ENCODE results near the gene ANK2. TPM values are rescaled to one million over a fixed set of nuclear protein-coding genes. Genes with fewer than 3 reads are reported as not detected.
"Not testable (repeated sequence)": the region's sequence is repeated elsewhere in the genome, so short reads cannot be mapped to it uniquely, and the experiment has no call there.

ANK2 gene
- total RNA-seq, 1 donor: under 0.01 TPM

DNA sequence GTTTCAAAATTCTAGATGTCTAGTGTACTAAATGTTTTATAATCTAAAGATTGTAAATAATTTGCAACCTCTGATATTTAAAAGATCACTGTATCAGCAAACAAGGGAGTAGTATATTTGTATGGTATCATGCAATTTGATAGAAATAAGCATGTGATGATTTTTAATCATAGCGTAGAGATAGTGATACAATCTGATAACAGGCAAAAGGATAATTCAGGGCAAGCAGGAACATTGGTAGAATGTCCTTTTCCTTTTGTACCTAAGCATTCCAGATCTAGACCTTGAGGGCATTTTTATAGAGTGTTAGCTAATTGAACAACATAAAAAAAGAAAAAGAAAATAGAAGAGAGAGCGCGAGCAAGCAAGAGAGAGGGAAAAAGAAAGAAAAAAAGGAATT lies 1.4 kb downstream of the ANK2 start:
- no peak for DNase-seq (ENCODE audit: low read depth in 2 of 3, low spot score in 2 of 3)

DNA sequence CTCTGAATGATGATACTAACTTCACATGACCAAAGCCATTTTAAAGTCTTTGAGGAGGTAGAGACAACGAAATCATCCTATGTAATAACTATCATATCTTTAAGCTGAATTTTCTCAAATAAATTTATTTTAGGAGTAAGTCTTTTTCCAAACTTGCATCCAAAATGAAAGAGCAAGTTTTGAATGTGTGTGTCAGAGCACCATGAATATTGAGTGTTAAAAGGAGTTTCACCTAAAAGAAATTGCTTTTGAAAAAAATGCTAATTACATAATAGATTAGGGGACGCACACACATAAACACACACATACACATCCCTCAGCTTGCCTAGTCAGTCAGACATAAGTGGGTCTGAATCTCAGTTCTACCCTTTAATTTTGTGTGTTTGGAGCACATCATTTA lies 1.9 kb downstream of the ANK2 start:
- no peak for DNase-seq (ENCODE audit: low read depth in 2 of 3, low spot score in 2 of 3)

DNA sequence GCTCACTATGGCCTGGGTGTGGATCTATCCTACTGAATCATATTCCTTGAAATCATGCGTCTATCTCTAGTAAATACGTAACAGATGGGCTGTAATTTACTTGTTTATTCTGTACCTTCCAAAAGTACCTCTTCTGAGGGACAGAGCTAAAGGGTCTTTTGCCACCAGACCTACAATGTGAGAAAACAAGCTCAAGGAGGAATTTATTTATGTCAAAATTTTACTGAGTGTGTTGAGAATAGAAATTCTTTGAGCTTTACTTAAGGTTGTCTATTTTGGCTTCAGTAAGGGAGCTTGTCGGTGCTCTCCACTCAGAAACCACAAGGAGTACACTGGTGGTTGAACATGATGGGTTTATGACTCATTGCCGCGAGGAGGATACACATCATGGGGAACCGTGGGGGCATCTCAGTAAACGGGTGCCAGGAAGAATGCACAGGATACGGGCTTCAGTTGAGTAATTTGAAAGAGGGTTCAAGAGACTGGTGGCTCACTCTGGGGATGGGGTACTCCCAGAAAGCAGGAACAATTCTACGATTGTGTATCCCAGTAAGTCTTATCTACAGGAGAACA lies 3.0 kb downstream of the ANK2 start:
- DNase-seq (ENCODE audit: low read depth in 2 of 3, low spot score in 2 of 3): no peak

DNA sequence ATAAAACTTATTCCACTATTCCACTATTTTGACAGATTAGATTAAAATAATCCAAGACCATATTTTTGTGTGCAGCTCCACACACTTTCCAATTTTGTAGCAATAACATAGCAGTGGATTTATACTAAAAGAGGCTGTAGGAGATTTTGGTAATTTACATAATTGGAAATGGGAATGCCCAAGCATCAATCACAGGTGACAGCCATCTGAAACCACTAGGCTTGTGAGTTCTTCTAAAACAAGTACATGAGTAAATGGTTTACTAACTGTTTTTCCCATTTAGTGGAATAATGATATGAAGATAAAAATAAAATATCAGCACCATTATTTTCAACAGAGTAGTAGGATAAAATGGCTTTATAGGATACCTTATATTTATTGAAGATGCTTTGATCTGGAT lies 4.4 kb downstream of the ANK2 start:
- DNase-seq (ENCODE audit: low read depth in 2 of 3, low spot score in 2 of 3): no peak

DNA sequence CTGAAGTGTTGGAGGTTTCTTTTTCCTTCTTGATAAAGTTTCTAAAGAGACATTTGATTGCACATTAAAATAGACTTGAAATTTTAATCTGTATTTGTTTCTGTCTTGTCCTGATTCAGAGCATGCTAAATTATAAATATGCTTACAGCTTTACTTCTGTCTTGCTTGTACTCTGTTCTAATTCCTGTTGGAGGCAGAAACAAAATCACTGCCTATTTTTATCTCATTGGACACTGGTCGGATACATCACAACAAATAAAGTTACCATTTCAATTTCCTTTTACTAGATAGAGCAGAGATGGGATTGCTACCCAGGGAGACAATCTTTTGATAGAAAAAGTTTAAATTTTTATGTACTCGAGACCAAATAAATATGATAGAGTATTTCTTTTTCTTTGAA lies 6.9 kb downstream of the ANK2 start:
- DNase-seq (ENCODE audit: low read depth in 2 of 3, low spot score in 2 of 3): no peak

DNA sequence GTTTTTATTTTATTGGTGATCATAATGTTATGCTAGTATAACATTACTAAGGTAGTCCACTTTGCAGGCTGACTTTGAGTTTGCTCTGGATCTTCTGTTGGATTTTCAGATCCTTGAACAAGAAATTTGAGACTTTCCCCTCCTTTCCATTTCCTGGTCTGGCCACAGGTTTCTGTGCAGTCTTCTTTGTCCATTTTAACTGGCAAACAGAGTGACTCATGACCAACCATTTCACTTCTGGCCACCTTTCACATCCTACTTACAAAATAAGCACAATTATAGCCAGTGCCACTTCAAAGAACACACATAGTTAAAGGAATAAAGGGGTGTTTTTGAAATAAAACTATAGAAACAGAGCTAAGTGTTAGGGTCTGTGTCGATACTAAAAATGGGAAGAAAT lies 8.4 kb downstream of the ANK2 start:
- no peak for DNase-seq (ENCODE audit: low read depth in 2 of 3, low spot score in 2 of 3)

DNA sequence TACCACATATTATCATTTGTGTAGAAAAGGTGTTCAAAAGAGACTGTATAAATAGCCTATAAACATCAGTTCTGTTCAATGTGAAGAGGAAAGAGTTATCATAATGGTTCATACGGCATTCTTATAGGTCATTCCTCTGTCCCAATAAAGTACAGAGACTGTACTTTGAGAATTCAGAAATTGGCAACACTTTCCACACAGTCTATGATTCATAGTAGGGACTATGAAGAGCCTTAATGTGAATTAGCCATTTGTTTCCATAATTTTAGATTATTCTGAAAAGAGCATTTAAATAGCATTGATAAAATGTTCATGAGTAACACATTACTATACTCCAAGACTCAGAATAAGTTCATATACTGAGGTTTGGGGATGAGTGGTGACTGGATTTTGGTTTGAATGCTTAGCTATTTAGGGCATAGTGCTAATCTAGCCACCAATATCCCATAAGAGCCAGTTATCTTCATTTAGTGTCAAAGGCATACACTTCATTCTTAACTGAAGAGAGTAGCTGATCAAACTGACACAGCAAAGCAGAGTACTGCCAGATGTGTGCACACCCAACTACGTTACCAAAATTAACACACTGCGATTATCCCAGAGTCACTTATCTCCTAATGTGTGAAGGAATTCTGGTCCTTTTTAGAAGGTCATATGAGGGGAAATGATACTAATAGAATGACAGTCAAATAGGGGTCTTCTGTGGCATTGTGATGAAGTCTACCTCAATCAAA lies 10.2 kb downstream of the ANK2 start:
- DNase-seq (ENCODE audit: low read depth in 2 of 3, low spot score in 2 of 3): no peak

DNA sequence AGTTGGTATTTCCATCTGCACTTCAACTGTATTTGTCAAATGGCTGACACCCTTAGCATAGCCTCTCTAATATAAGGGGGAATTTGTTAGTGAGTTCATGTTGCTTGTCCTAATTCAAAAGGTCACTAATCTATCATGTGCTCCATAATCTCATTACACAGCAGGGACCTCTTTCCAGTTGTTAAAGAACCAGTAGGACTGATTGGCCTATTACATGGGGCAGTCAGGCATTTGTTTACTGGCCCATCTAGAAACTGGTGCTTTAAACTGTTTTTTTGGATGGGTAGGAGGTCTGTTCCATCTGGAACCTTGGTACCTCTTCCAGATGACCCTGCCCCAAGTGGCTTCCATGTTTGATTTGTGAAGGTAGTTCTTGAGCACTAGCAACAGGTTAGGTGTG lies 11.4 kb downstream of the ANK2 start:
- DNase-seq (ENCODE audit: low read depth in 2 of 3, low spot score in 2 of 3): no peak

DNA sequence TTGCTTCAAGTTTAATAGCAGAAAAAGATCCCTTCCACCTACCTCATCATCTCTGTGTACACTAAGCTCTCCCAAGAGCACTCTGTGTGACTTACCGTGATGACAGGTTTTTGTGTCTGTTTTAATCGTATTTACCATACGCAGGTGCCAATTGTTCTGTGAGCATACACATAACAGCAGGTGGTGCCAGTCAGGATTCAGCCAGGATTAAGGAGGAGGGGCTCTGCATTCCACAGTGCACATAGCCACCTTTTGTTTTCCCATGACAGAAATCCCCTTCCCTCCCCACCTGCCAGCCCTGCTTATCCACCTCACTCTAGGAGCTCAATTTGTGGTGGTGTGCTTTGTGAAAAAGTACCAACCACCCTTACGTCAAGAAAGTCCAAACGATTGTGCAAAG lies 14.8 kb downstream of the ANK2 start:
- no peak for DNase-seq (ENCODE audit: low read depth in 2 of 3, low spot score in 2 of 3)

DNA sequence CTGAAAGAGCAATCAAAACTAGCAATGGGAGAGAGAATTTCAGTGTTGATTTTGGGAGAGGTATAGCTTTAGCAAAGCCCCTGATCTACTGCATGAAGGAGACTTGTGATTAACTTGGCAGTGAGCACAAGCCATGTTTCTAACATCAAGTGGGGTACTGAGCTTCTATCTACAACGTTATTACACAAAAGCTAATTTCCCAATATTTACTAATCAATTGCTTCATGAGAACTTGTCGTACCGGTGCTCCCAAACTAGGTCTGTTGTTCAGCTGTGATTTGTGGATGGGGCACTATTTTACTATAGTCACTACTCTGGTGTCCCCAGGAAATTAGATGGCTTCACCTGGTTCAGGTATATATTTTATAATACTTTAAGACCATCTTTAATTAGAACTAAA lies 16.2 kb downstream of the ANK2 start:
- DNase-seq (ENCODE audit: low read depth in 2 of 3, low spot score in 2 of 3): no peak

DNA sequence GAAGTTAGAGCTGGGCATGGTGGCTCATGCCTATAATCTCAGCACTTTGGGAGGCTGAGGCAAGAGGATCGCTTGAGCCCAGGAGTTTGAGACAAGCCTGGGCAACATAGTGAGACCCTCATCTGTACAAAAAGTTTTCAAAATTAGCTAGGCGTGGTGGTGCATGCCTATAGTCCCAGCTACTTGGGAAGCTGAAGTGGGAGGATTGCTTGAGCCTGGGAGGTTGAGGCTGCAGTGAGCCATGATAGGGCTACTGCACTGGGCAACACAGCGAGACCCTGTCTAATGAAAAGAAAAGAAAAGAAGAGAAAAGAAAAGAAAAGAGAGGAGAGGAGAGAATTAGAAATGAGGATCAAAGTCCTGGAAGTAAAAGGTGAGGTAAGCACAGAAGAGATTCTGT lies 19.3 kb downstream of the ANK2 start:
- DNase-seq (ENCODE audit: low read depth in 2 of 3, low spot score in 2 of 3): not testable (repeated sequence)

DNA sequence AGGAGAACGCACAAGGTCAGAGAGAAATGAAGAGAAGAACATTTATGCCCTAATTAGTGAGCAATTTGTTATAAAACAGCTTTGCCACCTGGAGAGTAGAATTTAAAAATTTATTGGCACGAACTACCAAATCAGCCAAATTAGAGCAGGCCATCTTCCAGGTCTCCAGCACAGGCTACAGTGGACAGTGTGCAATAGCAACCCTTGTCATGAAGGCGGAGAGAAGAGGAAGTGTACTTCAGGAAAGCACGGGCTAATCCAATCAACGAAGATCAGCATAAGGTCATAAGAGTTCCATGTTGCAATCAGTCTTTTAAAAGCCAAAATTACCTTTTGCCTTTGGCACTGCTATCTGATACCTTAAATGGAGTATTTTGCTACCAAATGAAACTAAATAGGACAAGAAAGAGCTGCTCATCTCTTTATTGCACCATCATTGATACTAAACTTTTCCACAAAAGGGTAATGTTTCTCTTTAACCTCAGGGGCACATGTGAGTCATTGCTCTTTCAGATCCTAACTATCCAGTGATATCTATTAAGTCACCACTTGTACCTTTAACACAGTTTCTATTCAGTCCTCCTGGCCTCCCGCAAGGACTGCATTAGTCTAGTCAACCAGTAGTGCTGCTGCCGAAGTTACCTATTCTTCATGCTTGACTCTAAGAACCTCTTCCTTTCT lies 19.9 kb downstream of the ANK2 start:
- DNase-seq (ENCODE audit: low read depth in 2 of 3, low spot score in 2 of 3): no peak

DNA sequence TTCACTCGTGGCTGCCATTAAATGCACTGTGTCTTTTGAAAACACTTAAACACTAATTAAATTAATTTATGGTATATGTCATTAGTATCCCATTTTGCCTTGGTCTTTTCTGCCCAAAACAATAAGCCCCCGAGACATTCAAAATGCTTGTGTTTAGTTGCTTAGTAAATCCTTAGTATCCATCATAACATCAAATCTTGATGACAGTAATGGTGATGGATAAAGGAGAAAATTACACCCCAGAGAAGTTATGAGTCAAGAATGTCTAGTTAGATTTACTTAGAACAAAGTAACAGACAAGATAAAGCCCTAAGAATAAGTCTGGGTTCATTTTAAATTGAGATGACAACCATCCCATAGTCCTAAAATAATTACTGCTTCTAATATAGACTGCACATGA lies 21.3 kb downstream of the ANK2 start:
- DNase-seq (ENCODE audit: low read depth in 2 of 3, low spot score in 2 of 3): no peak

DNA sequence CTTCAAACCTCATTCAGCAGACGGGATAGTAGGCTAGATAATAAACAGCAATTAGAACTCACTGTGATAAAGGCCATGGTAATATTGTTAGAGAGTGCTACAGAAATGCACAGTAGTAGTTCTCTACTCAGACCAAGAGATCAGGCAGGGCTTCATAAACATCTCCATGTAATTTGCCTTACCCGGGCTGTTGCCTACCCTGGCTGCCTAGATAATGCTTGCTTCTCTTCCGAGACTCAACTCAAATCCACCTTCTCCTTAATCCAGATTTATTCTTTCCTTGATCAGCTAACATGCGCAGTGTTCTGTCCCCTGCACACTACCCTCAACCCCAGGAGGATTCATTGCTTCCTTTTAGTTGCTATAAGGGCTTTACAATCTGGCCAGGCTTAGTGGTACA lies 21.8 kb downstream of the ANK2 start:
- no peak for DNase-seq (ENCODE audit: low read depth in 2 of 3, low spot score in 2 of 3)

DNA sequence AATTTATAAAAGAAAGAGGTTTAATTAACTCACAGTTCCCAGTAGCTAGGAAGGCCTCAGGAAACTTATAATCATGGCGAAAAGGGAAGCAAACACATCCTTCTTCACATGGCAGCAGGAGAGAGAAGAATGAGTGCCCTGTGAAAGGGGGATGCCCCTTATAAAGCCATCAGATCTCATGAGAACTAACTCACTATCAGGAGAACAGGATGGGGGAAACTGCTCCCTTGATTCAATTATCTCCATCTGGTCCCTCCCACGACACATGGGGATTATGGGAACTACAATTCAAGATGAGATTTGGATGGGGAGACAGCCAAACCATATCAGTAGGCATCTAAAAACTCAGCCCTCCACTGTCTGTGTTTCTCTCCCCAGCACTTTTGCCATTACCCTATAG lies 22.4 kb downstream of the ANK2 start:
- no peak for DNase-seq (ENCODE audit: low read depth in 2 of 3, low spot score in 2 of 3)

DNA sequence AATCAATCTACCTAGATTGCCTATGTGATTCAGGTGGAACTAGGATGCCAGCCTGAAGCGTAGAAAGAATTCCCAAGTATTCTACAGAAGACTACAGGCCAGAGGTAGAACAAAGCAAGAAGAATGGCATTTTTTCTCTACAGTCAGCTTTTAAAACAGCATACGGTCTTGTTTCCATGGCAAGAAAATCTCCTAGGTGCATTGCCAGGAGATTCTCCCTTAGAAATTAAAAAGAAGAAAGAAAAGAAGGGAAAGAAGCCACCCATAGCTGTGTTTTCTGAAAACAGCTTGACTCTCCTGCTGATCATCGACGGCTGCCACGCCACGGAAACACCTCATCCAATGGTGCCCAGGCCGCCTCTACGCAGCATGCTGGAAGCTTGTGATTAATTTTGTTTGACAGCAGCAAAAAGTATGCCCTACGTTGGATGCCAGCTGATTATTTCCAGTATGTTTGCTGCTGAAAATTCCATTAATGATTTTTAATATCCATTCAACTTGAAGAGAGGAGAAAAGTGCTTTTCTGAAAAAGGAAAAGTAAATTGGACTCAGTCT lies 24.1 kb downstream of the ANK2 start:
- DNase-seq (ENCODE audit: low read depth in 2 of 3, low spot score in 2 of 3): no peak

DNA sequence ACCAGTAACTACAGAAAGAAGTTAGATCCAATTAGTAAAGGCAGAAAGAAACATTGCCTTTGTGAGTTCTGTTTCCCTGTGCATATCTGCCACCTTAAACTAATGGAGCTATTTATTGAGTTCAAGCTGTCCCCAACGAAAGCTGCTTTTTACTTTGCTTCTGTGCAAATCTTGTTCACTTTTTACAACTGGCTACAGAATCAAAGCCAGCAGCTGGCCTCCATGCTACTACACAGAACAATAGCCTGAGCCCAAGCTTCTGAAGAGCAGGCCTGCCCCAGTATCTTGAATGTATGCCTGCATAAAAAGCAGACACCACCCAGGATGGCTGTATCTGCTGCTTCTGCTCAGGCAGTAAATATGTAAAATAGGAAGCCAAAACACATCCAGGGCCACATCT lies 28.1 kb downstream of the ANK2 start:
- no peak for DNase-seq (ENCODE audit: low read depth in 2 of 3, low spot score in 2 of 3)

DNA sequence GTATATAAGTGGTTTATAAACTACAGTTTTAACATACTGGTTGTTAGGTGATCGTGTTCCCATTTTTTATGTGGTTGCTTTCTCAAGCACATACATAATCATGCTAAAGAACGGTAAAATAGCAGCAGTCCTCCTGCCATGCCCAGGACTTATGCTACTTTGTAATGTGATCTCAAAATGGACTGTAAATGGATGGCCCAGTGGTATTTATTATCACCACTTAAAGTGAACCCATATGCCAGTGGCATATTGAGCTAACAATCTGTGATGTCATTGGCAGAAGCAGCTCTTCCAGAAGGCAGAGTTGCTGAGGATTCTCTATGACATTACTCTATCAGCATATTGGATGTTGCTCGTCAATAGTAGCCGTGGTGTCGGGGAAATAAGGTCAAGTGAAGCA lies 28.6 kb downstream of the ANK2 start:
- DNase-seq (ENCODE audit: low read depth in 2 of 3, low spot score in 2 of 3): no peak

DNA sequence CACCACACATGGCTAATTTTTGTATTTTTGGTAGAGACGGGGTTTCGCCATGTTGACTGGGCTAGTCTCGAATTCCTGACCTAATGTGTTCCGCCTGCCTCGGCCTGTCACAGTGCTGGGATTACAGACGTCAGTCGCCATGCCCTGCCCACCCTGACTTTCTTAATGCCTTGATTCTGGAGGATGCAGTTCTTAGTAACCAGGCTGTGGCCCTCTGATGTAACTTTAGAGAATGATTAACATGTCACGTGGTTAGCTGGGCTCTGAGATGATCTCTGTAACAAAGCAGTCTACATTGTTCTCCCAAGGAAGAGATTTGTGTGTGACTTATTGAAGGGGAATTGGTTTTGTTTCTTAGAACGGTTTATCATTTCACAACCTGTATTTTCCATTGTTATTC lies 30.6 kb downstream of the ANK2 start:
- no peak for DNase-seq (ENCODE audit: low read depth in 2 of 3, low spot score in 2 of 3)

DNA sequence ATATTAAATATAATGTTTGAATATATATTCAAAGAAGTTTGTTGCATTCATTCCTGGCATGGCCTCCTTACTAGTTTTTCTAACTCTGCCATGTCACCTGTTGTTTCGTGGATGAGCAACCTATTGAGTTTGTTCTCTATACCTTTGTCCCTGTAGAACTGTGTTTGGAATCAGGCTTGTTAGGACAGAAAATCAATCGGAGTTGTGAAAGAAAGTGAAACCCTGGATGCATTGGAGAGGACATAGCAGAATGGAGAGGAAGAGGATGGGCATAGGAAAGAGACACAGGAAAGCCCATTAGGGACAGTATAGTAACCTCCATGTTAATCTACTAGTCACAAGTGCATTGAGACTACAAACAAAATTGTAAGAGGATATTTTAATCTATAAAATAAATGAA lies 31.2 kb downstream of the ANK2 start:
- no peak for DNase-seq (ENCODE audit: low read depth in 2 of 3, low spot score in 2 of 3)

DNA sequence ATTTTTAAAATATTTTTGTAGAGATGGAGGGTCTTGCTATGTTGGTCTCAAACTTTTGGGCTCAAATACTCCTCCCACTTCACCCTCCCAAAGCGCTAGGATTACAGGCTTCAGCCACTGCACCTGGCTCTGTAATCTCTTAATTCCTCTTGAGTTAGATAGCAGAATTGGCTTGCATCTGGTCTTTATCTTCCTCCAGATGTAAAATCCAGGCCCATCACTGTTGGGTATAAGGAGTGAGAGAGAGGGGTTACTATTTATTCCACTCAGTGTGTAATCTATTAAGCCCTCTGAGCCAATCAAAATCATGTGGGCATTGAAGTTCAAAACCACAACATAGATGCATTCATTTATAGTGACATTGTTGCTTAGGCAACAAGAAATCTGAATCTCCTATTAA lies 33.9 kb downstream of the ANK2 start:
- no peak for DNase-seq (ENCODE audit: low read depth in 2 of 3, low spot score in 2 of 3)

DNA sequence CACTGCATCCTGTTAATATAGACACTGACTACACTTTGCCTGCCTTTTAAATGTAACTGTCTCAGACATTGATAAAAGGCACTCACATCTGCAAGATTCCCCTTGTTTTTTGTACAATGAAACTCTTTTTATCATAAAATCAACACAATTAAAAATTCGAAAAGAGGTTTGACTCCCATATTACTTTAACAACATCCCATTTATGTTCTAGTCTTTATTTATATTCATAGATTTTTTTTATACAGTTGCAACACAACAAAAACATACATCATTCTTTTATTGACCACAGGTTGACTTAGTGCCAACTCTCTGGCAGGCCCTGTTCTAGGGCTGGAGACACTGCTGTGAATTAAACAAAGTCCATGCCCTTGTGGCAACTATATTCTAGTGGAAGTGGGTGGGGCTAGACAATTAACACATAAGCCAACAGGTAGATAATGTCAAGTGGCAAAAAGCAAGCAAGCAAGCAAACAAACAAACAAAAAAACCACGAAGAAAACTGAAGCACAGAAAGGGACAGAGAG lies 36.8 kb downstream of the ANK2 start:
- DNase-seq (ENCODE audit: low read depth in 2 of 3, low spot score in 2 of 3): no peak
